Activated naive CD8-positive, alpha-beta T cell treated with anti-CD3 and anti-CD28 coated beads for 36 hours (primary cell): ENCODE measurements around the gene MITF. TPM values are rescaled to one million over a fixed set of nuclear protein-coding genes. Genes with fewer than 3 reads are reported as not detected.

Experiments used
- DNase-seq: peaks from one replicate; pipeline ENCODE4 v3.0.0; 2021
- H3K27ac Mint-ChIP-seq: one replicate; pipeline ENCODE4 v1.8.0; 2022; ENCODE audit warnings: mild to moderate bottlenecking, moderate library complexity, mixed read lengths
- H3K27me3 Mint-ChIP-seq: one replicate; pipeline ENCODE4 v1.8.0; 2022; ENCODE audit warnings: mild to moderate bottlenecking, mixed read lengths
- H3K36me3 Mint-ChIP-seq: one replicate; pipeline ENCODE4 v1.8.0; 2021; ENCODE audit warnings: mild to moderate bottlenecking, mixed read lengths
- H3K4me1 Mint-ChIP-seq: one replicate; pipeline ENCODE4 v1.8.0; 2021; ENCODE audit warnings: mixed read lengths
- H3K4me3 Mint-ChIP-seq: one replicate; pipeline ENCODE4 v1.8.0; 2022; ENCODE audit warnings: mild to moderate bottlenecking, moderate library complexity, mixed read lengths
- H3K9me3 Mint-ChIP-seq: one replicate; pipeline ENCODE4 v1.8.0; 2022; ENCODE audit warnings: mixed read lengths
- total RNA-seq, 2 experiments: library from RNA; stranded (reverse); gene quantifications; one replicate each; pipeline ENCODE4 v1.2.3, GENCODE V29; 2021

MITF gene
- total RNA-seq, 2 experiments from 2014 or later, result 0.06 to 0.25 TPM

DNA sequence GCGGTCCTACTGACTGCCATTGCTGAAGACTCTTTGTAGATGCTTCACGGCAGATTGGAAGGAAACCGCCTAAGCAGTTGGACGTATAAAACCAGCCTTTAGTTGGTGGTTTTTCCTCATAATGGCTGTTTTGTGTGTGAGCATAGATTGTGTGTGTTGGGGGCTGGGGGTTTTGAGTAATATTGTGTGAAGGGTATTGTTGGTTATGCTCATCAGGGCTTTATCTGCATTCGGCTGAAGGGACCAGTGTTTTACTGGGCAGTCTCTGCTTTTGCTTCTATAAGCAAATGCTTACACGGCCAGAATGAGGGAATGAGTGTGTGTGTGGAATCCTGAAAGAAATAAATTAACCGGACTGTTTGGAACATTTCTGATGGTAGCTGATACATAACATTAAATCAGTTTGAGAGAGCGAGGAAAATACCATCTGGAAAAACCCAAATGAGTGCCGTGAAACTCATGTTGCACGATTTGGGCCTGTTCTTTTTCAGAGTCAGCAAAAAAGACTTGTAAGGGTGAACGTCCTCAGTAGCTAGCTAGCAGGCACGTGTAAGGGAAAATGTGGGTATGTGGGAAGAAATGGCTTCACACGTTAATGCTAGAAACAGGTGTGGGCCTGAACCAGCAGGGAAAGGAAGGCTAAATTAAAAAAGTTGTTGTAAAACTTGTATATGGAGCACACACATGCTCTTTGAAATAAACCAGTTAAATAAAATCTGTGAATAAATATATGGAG is 1.9 kb downstream of the MITF start:
- H3K4me1 Mint-ChIP-seq, result peaks cover 6% of the 10 kb centered on the region
- no peak overlapping the region for H3K27ac Mint-ChIP-seq
- peaks cover 59% of the 10 kb centered on the region for H3K27me3 Mint-ChIP-seq
- no peak for DNase-seq
- no peaks in the 10 kb centered on the region for H3K9me3 Mint-ChIP-seq
- H3K36me3 Mint-ChIP-seq, result no peaks in the 10 kb centered on the region
- peak overlapping the region; percentile 5 for H3K4me3 Mint-ChIP-seq

GRCh38 chr3:69742391-69742790 is 3.1 kb downstream of the MITF start:
- no peaks in the 10 kb centered on the region for H3K36me3 Mint-ChIP-seq
- H3K9me3 Mint-ChIP-seq, result no peaks in the 10 kb centered on the region
- no peak overlapping the region for H3K4me3 Mint-ChIP-seq
- H3K27ac Mint-ChIP-seq, result no peak overlapping the region
- no peak for DNase-seq
- H3K4me1 Mint-ChIP-seq, result peaks cover 6% of the 10 kb centered on the region
- H3K27me3 Mint-ChIP-seq, result peaks cover 50% of the 10 kb centered on the region

GRCh38 chr3:69743975-69744906 is 5.0 kb downstream of the MITF start:
- peaks cover 8% of the 10 kb centered on the region for H3K4me1 Mint-ChIP-seq
- DNase-seq, result no peak
- no peak overlapping the region for H3K4me3 Mint-ChIP-seq
- no peaks in the 10 kb centered on the region for H3K36me3 Mint-ChIP-seq
- H3K9me3 Mint-ChIP-seq, result no peaks in the 10 kb centered on the region
- H3K27me3 Mint-ChIP-seq, result peaks cover 34% of the 10 kb centered on the region
- H3K27ac Mint-ChIP-seq, result no peak overlapping the region

- Mint-ChIP-seq H3K27me3 (peaks cover 23% of the 10 kb centered on the region), H3K9me3 (no peaks in the 10 kb centered on the region), H3K36me3 (no peaks in the 10 kb centered on the region), H3K4me1 (peaks cover 8% of the 10 kb centered on the region), H3K27ac (no peak overlapping the region), H3K4me3 (no peak overlapping the region)
- DNase-seq, result no peak
Measured at GRCh38 chr3:69745505-69745904, 6.2 kb downstream of the MITF start.

DNA sequence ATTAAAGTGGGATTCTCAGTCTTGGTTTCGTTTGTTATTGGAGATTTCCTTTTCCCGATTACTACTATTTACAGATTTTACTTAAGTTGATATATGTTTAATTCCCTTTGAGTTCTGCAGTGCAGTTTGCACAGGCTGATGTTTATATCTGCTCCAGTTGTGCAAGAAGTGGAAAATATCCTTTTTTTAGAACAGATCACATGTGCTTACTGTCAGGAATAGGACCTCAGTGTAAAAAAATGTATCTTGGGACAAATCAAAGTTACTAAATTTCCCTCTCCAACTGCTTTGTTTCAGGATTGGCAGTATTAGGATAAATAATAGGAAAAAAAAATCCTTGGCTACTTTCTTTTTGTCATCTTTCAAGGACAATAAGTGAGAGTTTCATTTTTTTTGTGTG is 6.9 kb downstream of the MITF start:
- Mint-ChIP-seq H3K9me3 (no peaks in the 10 kb centered on the region), H3K36me3 (no peaks in the 10 kb centered on the region), H3K4me3 (no peak overlapping the region), H3K4me1 (peaks cover 8% of the 10 kb centered on the region), H3K27me3 (peaks cover 17% of the 10 kb centered on the region), H3K27ac (no peak overlapping the region)
- DNase-seq, result no peak

DNA sequence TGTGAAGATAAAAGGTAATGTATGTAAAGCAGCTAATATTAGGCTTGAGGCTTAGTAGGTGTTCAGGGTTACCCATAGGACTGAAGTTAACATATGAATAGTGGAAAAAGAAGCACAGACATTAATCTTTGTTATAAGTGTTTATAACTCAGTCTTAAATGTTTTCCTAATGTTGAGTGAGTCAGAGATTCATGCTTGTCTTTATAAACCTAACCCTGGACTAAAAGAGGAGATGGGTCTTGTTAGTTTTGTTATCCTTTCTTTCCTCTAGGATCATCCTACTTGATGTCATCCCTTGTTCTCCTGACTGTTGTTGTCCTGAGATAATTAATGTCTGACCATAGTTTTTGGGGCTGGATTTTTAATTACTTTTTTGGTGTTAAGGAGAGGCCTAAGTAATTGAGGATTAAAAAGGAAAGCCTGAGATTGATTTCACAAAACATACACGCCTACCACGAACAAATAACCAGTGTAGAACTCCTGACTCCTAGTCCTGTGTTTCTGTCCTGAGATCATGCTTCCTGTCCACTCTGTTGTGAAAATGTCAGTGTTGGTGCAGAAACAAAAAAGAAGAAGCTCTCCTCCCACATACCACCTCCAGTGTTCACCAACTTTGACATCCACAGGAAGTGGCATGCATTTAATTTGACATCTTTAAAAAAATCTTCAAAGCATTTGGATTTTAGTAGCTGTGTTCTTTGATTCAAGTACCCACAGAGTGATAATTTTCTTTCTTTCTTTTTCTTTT is 8.4 kb downstream of the MITF start:
- Mint-ChIP-seq H3K4me3 (no peak overlapping the region), H3K27me3 (peaks cover 4% of the 10 kb centered on the region), H3K4me1 (peaks cover 8% of the 10 kb centered on the region), H3K27ac (no peak overlapping the region), H3K36me3 (no peaks in the 10 kb centered on the region), H3K9me3 (no peaks in the 10 kb centered on the region)
- DNase-seq, result no peak

DNA sequence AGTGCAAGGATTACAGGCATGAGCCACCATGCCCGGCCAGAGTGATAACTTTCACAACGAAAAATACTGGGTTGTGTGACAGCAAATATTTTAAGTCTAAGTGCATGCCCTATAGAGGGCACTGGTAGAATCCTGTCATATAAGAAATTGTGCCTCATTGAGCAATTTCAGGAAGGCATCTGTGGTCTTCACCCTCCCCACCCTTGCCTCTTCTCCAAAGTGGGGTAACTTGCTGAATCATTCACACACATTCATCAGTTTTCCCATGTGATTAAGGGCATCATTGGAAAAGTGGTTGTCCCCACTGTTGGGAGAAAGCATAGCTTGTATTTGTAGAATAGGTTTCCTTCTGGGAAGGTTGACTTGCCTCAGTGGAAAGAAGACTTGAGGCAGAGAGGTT is 9.2 kb downstream of the MITF start:
- H3K9me3 Mint-ChIP-seq, result no peaks in the 10 kb centered on the region
- H3K27me3 Mint-ChIP-seq, result peaks cover under 1% of the 10 kb centered on the region
- H3K36me3 Mint-ChIP-seq, result no peaks in the 10 kb centered on the region
- no peak overlapping the region for H3K27ac Mint-ChIP-seq
- H3K4me1 Mint-ChIP-seq, result peaks cover 8% of the 10 kb centered on the region
- no peak for DNase-seq
- H3K4me3 Mint-ChIP-seq, result no peak overlapping the region

DNA sequence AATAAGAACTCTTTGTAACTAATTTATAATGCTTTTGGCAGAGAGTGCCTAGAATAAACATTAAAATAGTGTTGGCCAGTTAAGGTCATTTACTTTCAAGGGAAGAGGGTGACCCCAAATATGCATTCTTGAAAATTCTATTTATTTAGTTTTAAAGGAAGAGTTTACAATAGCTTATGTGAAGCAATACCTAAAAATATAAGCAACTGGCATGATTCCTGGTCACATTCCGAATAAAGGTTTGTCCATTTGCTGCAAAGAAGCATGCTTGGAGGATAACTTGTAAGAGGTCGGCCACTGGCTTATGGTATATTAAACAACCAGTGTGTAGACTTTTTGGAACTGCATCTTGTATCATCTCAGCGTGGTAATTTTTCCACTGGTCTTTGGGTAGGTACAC is 10.2 kb downstream of the MITF start:
- Mint-ChIP-seq H3K4me3 (no peak overlapping the region), H3K27ac (no peak overlapping the region), H3K9me3 (no peaks in the 10 kb centered on the region), H3K36me3 (no peaks in the 10 kb centered on the region), H3K4me1 (peaks cover 8% of the 10 kb centered on the region), H3K27me3 (no peaks in the 10 kb centered on the region)
- no peak for DNase-seq

- Mint-ChIP-seq H3K36me3 (no peaks in the 10 kb centered on the region), H3K27ac (no peak overlapping the region), H3K9me3 (no peaks in the 10 kb centered on the region), H3K27me3 (no peaks in the 10 kb centered on the region), H3K4me1 (peaks cover 8% of the 10 kb centered on the region), H3K4me3 (no peak overlapping the region)
- no peak for DNase-seq
Measured at GRCh38 chr3:69750549-69750948, 11.3 kb downstream of the MITF start.

- DNase-seq, result no peak
- Mint-ChIP-seq H3K27me3 (no peaks in the 10 kb centered on the region), H3K27ac (no peak overlapping the region), H3K9me3 (no peaks in the 10 kb centered on the region), H3K36me3 (no peaks in the 10 kb centered on the region), H3K4me1 (peaks cover 8% of the 10 kb centered on the region), H3K4me3 (no peak overlapping the region)
Measured at GRCh38 chr3:69751074-69751476, 11.8 kb downstream of the MITF start.

DNA sequence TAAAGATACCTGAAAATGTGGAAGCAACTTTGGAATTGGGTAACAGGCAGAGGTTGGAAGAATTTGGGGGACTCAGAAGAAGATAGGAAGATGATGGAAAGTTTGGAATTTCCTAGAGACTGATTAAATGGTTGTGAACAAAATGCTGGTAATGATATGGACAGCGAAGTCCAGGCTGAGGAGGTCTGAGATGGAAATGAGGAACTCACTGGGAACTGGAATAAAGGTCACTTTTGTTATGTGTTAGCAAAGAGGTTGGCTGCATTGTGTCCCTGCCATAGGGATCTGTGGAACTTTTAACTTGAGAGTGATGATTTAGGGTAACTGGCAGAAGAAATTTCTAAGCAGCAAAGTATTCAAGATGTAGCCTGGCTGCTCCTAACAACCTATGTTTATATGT is 13.0 kb downstream of the MITF start:
- no peak for DNase-seq
- Mint-ChIP-seq H3K36me3 (no peaks in the 10 kb centered on the region), H3K27ac (no peak overlapping the region), H3K4me1 (peaks cover 8% of the 10 kb centered on the region), H3K27me3 (no peaks in the 10 kb centered on the region), H3K9me3 (no peaks in the 10 kb centered on the region), H3K4me3 (no peak overlapping the region)

DNA sequence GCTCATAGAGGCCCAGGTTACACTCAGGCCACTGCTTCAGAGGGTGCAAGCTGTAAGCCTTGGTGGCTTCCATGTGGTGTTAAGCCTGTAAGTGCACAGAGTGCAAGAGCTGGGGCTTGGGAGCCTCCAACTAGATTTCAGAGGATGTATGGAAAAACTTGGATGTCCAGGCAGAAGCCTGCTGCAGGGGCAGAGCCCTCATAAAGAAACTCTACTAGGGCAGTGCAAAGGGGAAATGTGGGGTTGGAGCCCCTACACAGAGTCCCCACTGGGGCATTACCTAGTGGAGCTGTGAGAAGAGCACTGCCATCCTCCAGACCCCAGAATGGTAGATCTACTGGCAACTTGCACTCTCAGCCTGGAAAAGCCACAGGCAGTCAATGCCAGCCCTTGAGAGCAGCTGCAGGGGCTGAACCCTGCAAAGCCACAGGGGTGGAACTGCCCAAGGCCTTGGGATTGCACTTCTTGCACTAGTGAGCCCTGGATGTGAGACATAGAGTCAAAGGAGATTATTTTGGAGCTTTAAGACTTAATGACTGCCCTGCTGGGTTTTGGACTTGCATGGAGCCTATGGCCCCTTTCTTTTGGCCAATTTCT is 14.0 kb downstream of the MITF start:
- no peak for DNase-seq
- Mint-ChIP-seq H3K27me3 (no peaks in the 10 kb centered on the region), H3K4me3 (no peak overlapping the region), H3K4me1 (peaks cover 2% of the 10 kb centered on the region), H3K36me3 (no peaks in the 10 kb centered on the region), H3K27ac (no peak overlapping the region), H3K9me3 (no peaks in the 10 kb centered on the region)

DNA sequence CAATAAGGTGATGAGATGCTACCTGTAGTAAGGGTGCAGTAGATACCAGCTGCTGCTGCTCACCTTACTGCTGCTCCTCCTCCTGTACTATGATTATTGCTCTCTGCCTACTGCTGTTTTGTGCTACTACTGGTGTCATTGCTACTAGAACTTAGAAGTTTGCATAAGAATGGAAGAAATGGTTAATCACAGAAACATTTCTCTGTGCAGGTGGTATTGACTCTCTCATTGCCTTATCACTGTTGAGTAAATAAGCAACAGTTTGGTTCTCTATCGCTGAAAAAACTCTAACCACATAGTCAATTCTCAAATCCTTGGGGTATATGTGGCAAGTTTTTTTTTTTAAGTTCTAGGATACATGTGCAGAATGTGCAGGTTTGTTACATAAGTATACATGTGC is 16.5 kb downstream of the MITF start:
- H3K27me3 Mint-ChIP-seq, result no peaks in the 10 kb centered on the region
- H3K4me3 Mint-ChIP-seq, result no peak overlapping the region
- no peak for DNase-seq
- H3K9me3 Mint-ChIP-seq, result no peaks in the 10 kb centered on the region
- H3K36me3 Mint-ChIP-seq, result no peaks in the 10 kb centered on the region
- H3K4me1 Mint-ChIP-seq, result no peaks in the 10 kb centered on the region
- H3K27ac Mint-ChIP-seq, result no peak overlapping the region

DNA sequence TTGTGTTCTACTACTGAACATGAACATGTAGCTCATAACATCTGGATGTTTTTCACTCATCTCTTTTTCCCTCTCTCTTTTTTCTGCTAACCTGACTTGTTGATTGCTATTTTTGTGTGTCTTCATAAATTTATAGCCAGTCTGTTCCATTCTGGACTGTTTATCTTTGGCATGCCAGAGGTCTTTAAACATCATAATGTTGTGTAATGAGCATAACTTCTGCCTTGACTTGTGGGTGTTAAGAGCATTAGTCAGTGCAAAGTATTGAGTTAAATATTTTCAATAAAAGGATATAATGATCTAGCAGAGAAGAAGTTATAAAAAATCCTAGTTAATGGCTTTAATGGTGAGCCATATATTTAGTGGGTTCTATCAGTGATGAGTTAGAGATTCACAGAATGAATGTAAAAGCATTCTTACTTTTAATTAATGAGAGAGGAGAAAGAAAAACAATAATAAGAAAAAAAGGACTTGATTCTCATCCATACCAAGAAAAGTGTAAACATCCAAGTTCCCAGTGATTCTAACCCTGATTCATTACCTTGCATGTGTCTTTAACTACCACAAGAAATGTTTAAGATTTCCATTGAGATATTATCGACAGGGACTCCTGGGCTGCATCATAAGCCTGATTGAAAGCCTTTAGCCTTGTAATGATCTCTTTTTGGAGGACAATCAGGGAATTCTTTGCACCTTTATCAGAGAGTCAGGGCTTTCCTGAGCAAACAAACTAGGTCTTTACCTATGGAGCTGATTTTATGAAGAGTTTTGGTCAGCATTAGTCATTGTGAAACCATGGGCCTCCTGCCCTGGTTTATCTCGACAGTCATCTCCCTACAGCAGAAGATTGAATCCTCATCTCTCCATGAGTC is 22.9 kb downstream of the MITF start:
- Mint-ChIP-seq H3K27ac (no peak overlapping the region), H3K9me3 (no peaks in the 10 kb centered on the region), H3K4me3 (no peak overlapping the region), H3K27me3 (peaks cover 3% of the 10 kb centered on the region), H3K4me1 (no peaks in the 10 kb centered on the region), H3K36me3 (no peaks in the 10 kb centered on the region)
- DNase-seq, result no peak
